Duodenal mucosa (tissue), 2 donors: ENCODE measurements around the gene ZWILCH.

Experiments used
- H3K27ac ChIP-seq: one replicate; pipeline ENCODE4 v1.7.0; 2013; ENCODE audit warnings: low read depth, low read length
- H3K27me3 ChIP-seq, 2 donors: one replicate each; pipeline ENCODE4 v1.7.0; 2013; ENCODE audit warnings: low read length in 2 of 2, control low read depth in 1 of 2; ENCODE audit not compliant: insufficient read depth in 2 of 2, control insufficient read depth in 1 of 2
- H3K36me3 ChIP-seq, 2 donors: one replicate each; pipeline ENCODE4 v1.7.0; 2013; ENCODE audit warnings: low read length in 2 of 2, control low read depth in 1 of 2; ENCODE audit not compliant: insufficient read depth in 2 of 2, control insufficient read depth in 1 of 2
- H3K4me1 ChIP-seq, 2 donors: one replicate each; pipeline ENCODE4 v1.7.0; 2013; ENCODE audit warnings: low read length in 2 of 2, control low read depth in 1 of 2; ENCODE audit not compliant: insufficient read depth in 2 of 2, control insufficient read depth in 1 of 2
- H3K4me3 ChIP-seq, 2 donors: one replicate each; pipeline ENCODE4 v1.7.0; 2013; ENCODE audit warnings: low read length in 2 of 2, low read depth in 1 of 2
- H3K9ac ChIP-seq, 2 donors: one replicate each; pipeline ENCODE4 v1.7.0; 2013; ENCODE audit warnings: low read length in 2 of 2, low read depth in 1 of 2
- H3K9me3 ChIP-seq, 2 donors: one replicate each; pipeline ENCODE4 v1.7.0; 2013; ENCODE audit warnings: low read length in 2 of 2, control low read depth in 1 of 2; ENCODE audit not compliant: control insufficient read depth in 1 of 2

Gene ZWILCH

GRCh38 chr15:66591322-66591862 lies 86.3 kb downstream of the ZWILCH start:
- Histone ChIP-seq H3K4me3 (no peak overlapping the region), H3K36me3 (no peaks in the 10 kb centered on the region), H3K27ac (no peak overlapping the region), H3K4me1 (peaks cover 3 to 4% of the 10 kb centered on the region in 2 donors), H3K27me3 (no peaks in the 10 kb centered on the region), H3K9me3 (no peaks in the 10 kb centered on the region), H3K9ac (no peak overlapping the region)

- Histone ChIP-seq H3K36me3 (no peaks in the 10 kb centered on the region), H3K9ac (no peak overlapping the region), H3K9me3 (no peaks in the 10 kb centered on the region), H3K4me1 (peaks cover 3 to 4% of the 10 kb centered on the region in 2 donors), H3K27ac (no peak overlapping the region), H3K4me3 (no peak overlapping the region), H3K27me3 (no peaks in the 10 kb centered on the region)
Measured at GRCh38 chr15:66592505-66593218, 87.5 kb downstream of the ZWILCH start.

GRCh38 chr15:66593219-66593780 lies 88.2 kb downstream of the ZWILCH start:
- Histone ChIP-seq H3K27ac (no peak overlapping the region), H3K9ac (no peak overlapping the region), H3K4me3 (no peak overlapping the region), H3K27me3 (no peaks in the 10 kb centered on the region), H3K9me3 (no peaks in the 10 kb centered on the region), H3K36me3 (no peaks in the 10 kb centered on the region), H3K4me1 (peaks cover 3 to 4% of the 10 kb centered on the region in 2 donors)

GRCh38 chr15:66594344-66594743 lies 89.2 kb downstream of the ZWILCH start:
- Histone ChIP-seq H3K9me3 (no peaks in the 10 kb centered on the region), H3K27ac (no peak overlapping the region), H3K4me1 (peaks cover 0 to 3% of the 10 kb centered on the region in 2 donors), H3K27me3 (no peaks in the 10 kb centered on the region), H3K9ac (no peak overlapping the region), H3K36me3 (no peaks in the 10 kb centered on the region), H3K4me3 (no peak overlapping the region)

- Histone ChIP-seq H3K36me3 (no peaks in the 10 kb centered on the region), H3K9ac (no peak overlapping the region), H3K27ac (no peak overlapping the region), H3K9me3 (no peaks in the 10 kb centered on the region), H3K27me3 (no peaks in the 10 kb centered on the region), H3K4me1 (peaks cover 0 to 3% of the 10 kb centered on the region in 2 donors), H3K4me3 (no peak overlapping the region)
Measured at GRCh38 chr15:66594836-66595235, 89.7 kb downstream of the ZWILCH start.

GRCh38 chr15:66595332-66595731 lies 90.2 kb downstream of the ZWILCH start:
- H3K4me3 ChIP-seq: no peak overlapping the region
- no peaks in the 10 kb centered on the region for H3K9me3 ChIP-seq
- no peak overlapping the region for H3K27ac ChIP-seq
- no peaks in the 10 kb centered on the region for H3K36me3 ChIP-seq
- H3K9ac ChIP-seq: no peak overlapping the region
- peaks cover 0 to 3% of the 10 kb centered on the region in 2 donors for H3K4me1 ChIP-seq
- no peaks in the 10 kb centered on the region for H3K27me3 ChIP-seq

- Histone ChIP-seq H3K9me3 (no peaks in the 10 kb centered on the region), H3K27me3 (no peaks in the 10 kb centered on the region), H3K9ac (no peak overlapping the region), H3K36me3 (no peaks in the 10 kb centered on the region), H3K4me3 (no peak overlapping the region), H3K4me1 (peaks cover 0 to 3% of the 10 kb centered on the region in 2 donors), H3K27ac (no peak overlapping the region)
Measured at GRCh38 chr15:66595931-66596545, 90.9 kb downstream of the ZWILCH start.

- Histone ChIP-seq H3K9ac (no peak overlapping the region), H3K4me3 (no peak overlapping the region), H3K9me3 (no peaks in the 10 kb centered on the region), H3K36me3 (no peaks in the 10 kb centered on the region), H3K4me1 (no peaks in the 10 kb centered on the region), H3K27ac (no peak overlapping the region), H3K27me3 (no peaks in the 10 kb centered on the region)
Measured at GRCh38 chr15:66598095-66598815, 93.1 kb downstream of the ZWILCH start.
